GM23248 (cell line): ENCODE data around the gene PRDX6.

Experiments used
- EZH2 ChIP-seq: fragments of 200-600 bp; sonication (generic); IDR thresholded peaks from 2 replicates; pipeline ENCODE4 v1.6.1; 2018; ENCODE audit warnings: antibody characterized with exemption, mild to moderate bottlenecking; ENCODE audit not compliant: insufficient read depth, poor library complexity, severe bottlenecking
- EZH2phosphoT487 ChIP-seq: fragments of 200-600 bp; sonication (generic); IDR thresholded peaks from 2 replicates; pipeline ENCODE4 v1.6.1; 2018; ENCODE audit warnings: antibody characterized with exemption, moderate library complexity, mild to moderate bottlenecking, low read depth; ENCODE audit not compliant: insufficient read depth

- TF ChIP-seq EZH2phosphoT487 (no peak), EZH2 (no peak)
These were observed 38.5 kb upstream of the PRDX6 start for GRCh38 chr1:173438675-173439074.
